IMR-90 (cell line): ENCODE data around the gene SLC26A1. TPM values are rescaled to one million over a fixed set of nuclear protein-coding genes. Genes with fewer than 3 reads are reported as not detected.
A peak's percentile ranks its signal among the peaks of the same experiment; 100 is the strongest.

Source experiments
- ATAC-seq: fragments of 200-7000 bp; cut with Tn5 transposase; 2 replicates; pipeline ENCODE4 v1.9.1; 2020; ENCODE audit warnings: low read depth, mild to moderate bottlenecking, moderate library complexity
- BruUV-seq: library from RNA; stranded (reverse); fragments of 400-500 nt; replicated peaks from 2 replicates; lab custom pipeline; 2021; lab: Mats Ljungman, UMichigan
- CTCF ChIA-PET: fragments of 300-600 bp; formaldehyde crosslinking; extraction: SDS; loops from one replicate; lab custom pipeline; 2021; ENCODE audit warnings: antibody characterized with exemption; lab: Yijun Ruan, JAX
- POLR2A ChIA-PET: fragments of 300-600 bp; sonication (Branson Sonifier 250); formaldehyde crosslinking; loops from one replicate; lab custom pipeline; 2022; ENCODE audit warnings: antibody characterized with exemption; ENCODE audit not compliant: unreplicated experiment; lab: Charles Lee
- DNase-seq: peaks from one replicate; pipeline ENCODE4 v3.0.0; 2013
- H2AFZ ChIP-seq: replicated peaks from 2 replicates; pipeline ENCODE3; 2013; ENCODE audit warnings: low read length, mild to moderate bottlenecking; ENCODE audit not compliant: poor library complexity
- H2AK5ac ChIP-seq: 2 replicates; pipeline ENCODE4 v1.6.1; 2013; ENCODE audit warnings: low read depth, low read length, inconsistent platforms
- H2AK9ac ChIP-seq: replicated peaks from 2 replicates; pipeline ENCODE3; 2013; ENCODE audit warnings: mild to moderate bottlenecking, low read depth, low read length, moderate library complexity; ENCODE audit not compliant: poor library complexity
- H2BK120ac ChIP-seq: 2 replicates; pipeline ENCODE4 v1.6.1; 2013; ENCODE audit warnings: low read depth, low read length, inconsistent platforms
- H2BK15ac ChIP-seq: 3 replicates; pipeline ENCODE4 v1.6.1; 2013; ENCODE audit warnings: low read depth, low read length, inconsistent platforms
- H2BK20ac ChIP-seq: 2 replicates; pipeline ENCODE4 v1.6.1; 2013; ENCODE audit warnings: low read depth, mild to moderate bottlenecking, inconsistent platforms, low read length, moderate library complexity
- H2BK5ac ChIP-seq: 2 replicates; pipeline ENCODE4 v1.6.1; 2013; ENCODE audit warnings: mild to moderate bottlenecking, low read depth, low read length, inconsistent platforms; ENCODE audit not compliant: poor library complexity, severe bottlenecking
- H3K14ac ChIP-seq: replicated peaks from 2 replicates; pipeline ENCODE4 v1.6.1; 2013; ENCODE audit warnings: low read depth, low read length, inconsistent platforms
- H3K18ac ChIP-seq: 2 replicates; pipeline ENCODE4 v1.6.1; 2013; ENCODE audit warnings: low read depth, low read length, control low read depth
- H3K23ac ChIP-seq: 2 replicates; pipeline ENCODE4 v1.6.1; 2013; ENCODE audit warnings: low read depth, low read length, inconsistent platforms
- H3K27ac ChIP-seq: 2 replicates; pipeline ENCODE4 v1.5.1; 2013; ENCODE audit warnings: mild to moderate bottlenecking, control low read depth, low read length; ENCODE audit not compliant: insufficient read depth
- H3K27me3 ChIP-seq: 2 replicates; pipeline ENCODE4 v1.6.1; 2013; ENCODE audit warnings: low read length; ENCODE audit not compliant: control insufficient read depth, insufficient read depth
- H3K36me3 ChIP-seq: 2 replicates; pipeline ENCODE4 v1.6.1; 2013; ENCODE audit warnings: low read length, mixed read lengths; ENCODE audit not compliant: control insufficient read depth, insufficient read depth
- H3K4ac ChIP-seq: 2 replicates; pipeline ENCODE4 v1.6.1; 2013; ENCODE audit warnings: low read depth, low read length, inconsistent platforms
- H3K4me1 ChIP-seq: 2 replicates; pipeline ENCODE4 v1.6.1; 2013; ENCODE audit warnings: low read length, mixed read lengths; ENCODE audit not compliant: control insufficient read depth, insufficient read depth
- H3K4me2 ChIP-seq: 2 replicates; pipeline ENCODE4 v1.6.1; 2013; ENCODE audit warnings: low read depth, mild to moderate bottlenecking, control low read depth, low read length, moderate library complexity
- H3K4me3 ChIP-seq: 2 replicates; pipeline ENCODE4 v1.5.1; 2013; ENCODE audit warnings: low read depth, mild to moderate bottlenecking, control low read depth, low read length, moderate library complexity; ENCODE audit not compliant: insufficient read depth
- H3K56ac ChIP-seq: 2 replicates; pipeline ENCODE4 v1.6.1; 2013; ENCODE audit warnings: low read length, inconsistent platforms; ENCODE audit not compliant: insufficient read depth; ENCODE audit errors: extremely low read depth
- H3K79me1 ChIP-seq, 2 experiments: 2 replicates each; pipeline ENCODE4 v1.6.1; 2013; ENCODE audit warnings: low read length in 2 of 2, inconsistent platforms in 1 of 2, low read depth in 1 of 2
- H3K9ac ChIP-seq: 2 replicates; pipeline ENCODE4 v1.6.1; 2013; ENCODE audit warnings: low read depth, low read length, control low read depth
- H3K9me1 ChIP-seq: 2 replicates; pipeline ENCODE4 v1.6.1; 2013; ENCODE audit warnings: low read length, inconsistent platforms; ENCODE audit not compliant: insufficient read depth
- H3K9me3 ChIP-seq: 2 replicates; pipeline ENCODE4 v1.6.1; 2013; ENCODE audit warnings: low read length; ENCODE audit not compliant: control insufficient read depth, insufficient read depth
- H4K20me1 ChIP-seq: 2 replicates; pipeline ENCODE4 v1.6.1; 2013; ENCODE audit warnings: low read length, inconsistent platforms; ENCODE audit not compliant: insufficient read depth
- H4K5ac ChIP-seq: 2 replicates; pipeline ENCODE4 v1.6.1; 2013; ENCODE audit warnings: mild to moderate bottlenecking, low read depth, low read length, control low read depth
- H4K8ac ChIP-seq, 2 experiments: 2 replicates each; pipeline ENCODE4 v1.6.1; 2013; ENCODE audit warnings: low read depth in 2 of 2, low read length in 2 of 2, control low read depth in 1 of 2, inconsistent platforms in 1 of 2
- H4K91ac ChIP-seq: 2 replicates; pipeline ENCODE4 v1.6.1; 2013; ENCODE audit warnings: low read depth, low read length, inconsistent platforms; ENCODE audit not compliant: insufficient read depth
- ELK1 ChIP-seq: fragments of 150-350 bp; IDR thresholded peaks from 2 replicates; pipeline ENCODE4 v1.6.1; 2016; ENCODE audit warnings: low read depth, mild to moderate bottlenecking, low read length, moderate library complexity, borderline replicate concordance
- FOS ChIP-seq: fragments of 150-350 bp; IDR thresholded peaks from 2 replicates; pipeline ENCODE4 v1.6.1; 2016; ENCODE audit warnings: low read depth, low read length
- MAFK ChIP-seq: IDR thresholded peaks from 2 replicates; pipeline ENCODE4 v1.6.1; 2012; ENCODE audit warnings: low read depth, low read length, improper control_type of control experiment
- MAZ ChIP-seq: IDR thresholded peaks from 2 replicates; pipeline ENCODE4 v1.6.1; 2012; ENCODE audit warnings: low read depth, mild to moderate bottlenecking, low read length, improper control_type of control experiment, moderate library complexity, borderline replicate concordance
- POLR2A ChIP-seq: IDR thresholded peaks from 2 replicates; pipeline ENCODE4 v1.6.1; 2012; ENCODE audit warnings: mild to moderate bottlenecking, low read depth, low read length
- RAD21 ChIP-seq: IDR thresholded peaks from 2 replicates; pipeline ENCODE4 v1.6.1; 2012; ENCODE audit warnings: low read length, improper control_type of control experiment
- RFX5 ChIP-seq: IDR thresholded peaks from 2 replicates; pipeline ENCODE4 v1.8.0; 2012; ENCODE audit warnings: low read depth, mild to moderate bottlenecking, low read length, moderate library complexity
- SMC3 ChIP-seq: fragments of 150-350 bp; IDR thresholded peaks from 2 replicates; pipeline ENCODE4 v1.6.1; 2016; ENCODE audit warnings: low read depth, mild to moderate bottlenecking, antibody characterized with exemption, low read length, moderate library complexity
- USF2 ChIP-seq: fragments of 150-350 bp; IDR thresholded peaks from 2 replicates; pipeline ENCODE4 v1.6.1; 2017; ENCODE audit warnings: mild to moderate bottlenecking, antibody characterized with exemption, low read length, low read depth
- WGBS, 2 experiments: methylation state at CpG; one replicate each; pipeline versions ENCODE4 v1.1.5 to v1.1.7; 2013; ENCODE audit warnings: missing lambda C conversion rate in 2 of 2; ENCODE audit not compliant: insufficient read length in 1 of 2; ENCODE audit errors: extremely low coverage in 2 of 2; 5-methylcytosine and 5-hydroxymethylcytosine counted together
- dilution Hi-C: fragments of 300-500 bp; cut with HindIII; formaldehyde crosslinking; loops from one replicate; pipeline ENCODE4 v1.14.3; 2018; ENCODE audit warnings: low sequenced_read_pairs; ENCODE audit not compliant: unreplicated experiment
- in situ Hi-C: fragments of 300-500 bp; cut with MboI; formaldehyde crosslinking; loops from 3 replicates; pipeline ENCODE4 v1.14.3; 2019; ENCODE audit warnings: low sequenced_read_pairs, inconsistent platforms, mixed read lengths
- intact Hi-C: fragments of 100-400 bp; cut with micrococcal nuclease; formaldehyde crosslinking; loops from 2 replicates; pipeline ENCODE4 v1.10.0; 2022
- polyA plus RNA-seq, 3 experiments: library from polyadenylated mRNA; depleted of rRNA; stranded (reverse); fragments of >200 nt; gene quantifications; 2 replicates each; pipeline ENCODE4 v1.2.3, GENCODE V29; 2012; ENCODE audit warnings: low replicate concordance in 1 of 3
- total RNA-seq: library from RNA; depleted of rRNA; stranded (reverse); fragments of >200 nt; gene quantifications from 2 replicates; pipeline ENCODE4 v1.2.3, GENCODE V29; 2012
- TF ChIP-seq, protein P1 (sequence below): conservative IDR thresholded peaks from 2 replicates; pipeline ENCODE4 v1.5.1; 2012; ENCODE audit warnings: mild to moderate bottlenecking, low read depth, low read length, improper control_type of control experiment

The SLC26A1 gene
- total and polyA plus RNA-seq, 2 of the 4 experiments (the other 2 are of a cell fraction): 0.09 TPM; not detected in 1

DNA sequence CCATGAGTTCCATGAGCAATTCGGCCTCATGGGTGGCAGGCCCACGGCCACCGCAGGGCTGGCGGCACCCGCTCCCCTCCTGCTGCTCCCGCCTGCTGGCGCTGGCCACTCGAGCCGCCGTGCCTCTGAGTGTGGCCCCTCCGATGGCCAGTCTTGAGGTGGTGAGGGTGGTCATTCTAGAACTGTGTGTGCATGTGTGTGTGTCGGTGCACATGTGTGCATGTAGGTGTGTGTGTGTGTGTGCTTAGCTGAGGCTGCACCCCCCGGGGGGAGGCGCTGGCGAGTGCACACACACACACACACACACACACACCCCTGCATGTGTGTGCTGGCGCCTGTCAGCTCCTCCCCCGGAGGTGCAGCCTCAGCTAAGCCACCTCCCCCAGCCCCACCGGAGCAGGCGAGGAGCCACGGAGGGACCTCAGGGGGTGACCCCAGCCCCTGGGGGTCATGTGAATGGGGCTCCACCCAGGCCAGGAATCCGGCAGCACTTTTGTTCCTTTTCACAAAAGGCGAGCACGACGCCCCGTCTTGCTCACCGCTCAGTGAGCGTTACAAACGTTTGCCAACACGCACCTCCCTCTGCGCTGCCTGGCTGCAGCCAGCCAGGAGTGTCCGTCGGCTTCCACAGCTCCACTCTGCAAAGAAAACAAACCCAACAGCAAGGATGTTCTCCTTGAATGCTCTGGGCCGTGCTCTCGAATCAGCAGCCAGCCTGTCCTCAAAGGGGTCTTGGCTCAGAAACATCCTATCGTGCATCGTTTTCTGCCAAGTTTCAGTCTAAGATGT, 48.1 kb upstream of the SLC26A1 start:
- Histone ChIP-seq H2AFZ (peak overlapping the region; percentile 90), H3K4me3 (no peak overlapping the region)

More for the DNA sequence above, 48.1 kb upstream of the SLC26A1 start:
- BruUV-seq: no TSS peak
- ChIA-PET POLR2A (no interaction called here), CTCF (no interaction called here)
- ATAC-seq (peak; percentile 4; the same call in 1 of the 2 replicates), DNase-seq (peak; percentile 34)
- Histone ChIP-seq H3K14ac (peak overlapping the region; percentile 74), H3K9ac (no peak overlapping the region), H3K4me1 (peaks cover 40% of the 10 kb centered on the region), H3K9me1 (peaks cover 30% of the 10 kb centered on the region), H2AK5ac (peak overlapping the region; percentile 76), H2BK20ac (peak overlapping the region; percentile 75), H4K5ac (no peak overlapping the region), H2BK120ac (peak overlapping the region; percentile 79), H3K18ac (no peak overlapping the region), H3K27me3 (no peaks in the 10 kb centered on the region), H3K4me2 (peak overlapping the region; percentile 1; the same call in 1 of the 2 replicates), H3K79me1 (no peaks in the 10 kb centered on the region; a peak in 1 of 4 replicates), H4K20me1 (peaks cover 5% of the 10 kb centered on the region), H3K9me3 (no peaks in the 10 kb centered on the region), H3K56ac (peak overlapping the region; percentile 42; the same call in 1 of the 2 replicates), H4K91ac (peak overlapping the region; percentile 21), H2BK15ac (peak overlapping the region; percentile 47; the same call in 2 of the 3 replicates), H3K36me3 (no peaks in the 10 kb centered on the region), H4K8ac (peak overlapping the region; percentile 24 to 66; a peak in 2 of 4 replicates), H3K4ac (peak overlapping the region; percentile 77), H2AK9ac (peak overlapping the region; percentile 86), H3K27ac (no peak overlapping the region), H3K23ac (peak overlapping the region; percentile 36; the same call in 1 of the 2 replicates), H2BK5ac (no peak overlapping the region)
- 10% methylated on average over 11 of the region's 36 CpGs; no CpG with 5 or more reads in 1 of the 2 experiments for WGBS, 2 experiments
- intact Hi-C loops: no loop called here
- dilution Hi-C loops: no loop called here
- no peak for TF ChIP-seq FOS
- no peak for TF ChIP-seq USF2
- TF ChIP-seq MAZ: no peak
- TF ChIP-seq RFX5: no peak
- TF ChIP-seq RAD21: no peak
- no peak for TF ChIP-seq POLR2A
- no peak for TF ChIP-seq MAFK
- TF ChIP-seq ELK1: no peak
- TF ChIP-seq, protein P1, sequence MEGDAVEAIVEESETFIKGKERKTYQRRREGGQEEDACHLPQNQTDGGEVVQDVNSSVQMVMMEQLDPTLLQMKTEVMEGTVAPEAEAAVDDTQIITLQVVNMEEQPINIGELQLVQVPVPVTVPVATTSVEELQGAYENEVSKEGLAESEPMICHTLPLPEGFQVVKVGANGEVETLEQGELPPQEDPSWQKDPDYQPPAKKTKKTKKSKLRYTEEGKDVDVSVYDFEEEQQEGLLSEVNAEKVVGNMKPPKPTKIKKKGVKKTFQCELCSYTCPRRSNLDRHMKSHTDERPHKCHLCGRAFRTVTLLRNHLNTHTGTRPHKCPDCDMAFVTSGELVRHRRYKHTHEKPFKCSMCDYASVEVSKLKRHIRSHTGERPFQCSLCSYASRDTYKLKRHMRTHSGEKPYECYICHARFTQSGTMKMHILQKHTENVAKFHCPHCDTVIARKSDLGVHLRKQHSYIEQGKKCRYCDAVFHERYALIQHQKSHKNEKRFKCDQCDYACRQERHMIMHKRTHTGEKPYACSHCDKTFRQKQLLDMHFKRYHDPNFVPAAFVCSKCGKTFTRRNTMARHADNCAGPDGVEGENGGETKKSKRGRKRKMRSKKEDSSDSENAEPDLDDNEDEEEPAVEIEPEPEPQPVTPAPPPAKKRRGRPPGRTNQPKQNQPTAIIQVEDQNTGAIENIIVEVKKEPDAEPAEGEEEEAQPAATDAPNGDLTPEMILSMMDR: no peak
- no peak for TF ChIP-seq SMC3
- in situ Hi-C loops: no loop called here
